DMS53 (cell line): ENCODE results near the gene AJAP1.

Experiments used
- DNase-seq: peaks from one replicate; lab custom pipeline; 2025; lab: John Stamatoyannopoulos, UW

Gene AJAP1

GRCh38 chr1:4771721-4772120 lies 117.3 kb downstream of the AJAP1 start:
- DNase-seq = no peak

- no peak for DNase-seq
These were observed 118.0 kb downstream of the AJAP1 start for GRCh38 chr1:4772294-4773010.

DNA sequence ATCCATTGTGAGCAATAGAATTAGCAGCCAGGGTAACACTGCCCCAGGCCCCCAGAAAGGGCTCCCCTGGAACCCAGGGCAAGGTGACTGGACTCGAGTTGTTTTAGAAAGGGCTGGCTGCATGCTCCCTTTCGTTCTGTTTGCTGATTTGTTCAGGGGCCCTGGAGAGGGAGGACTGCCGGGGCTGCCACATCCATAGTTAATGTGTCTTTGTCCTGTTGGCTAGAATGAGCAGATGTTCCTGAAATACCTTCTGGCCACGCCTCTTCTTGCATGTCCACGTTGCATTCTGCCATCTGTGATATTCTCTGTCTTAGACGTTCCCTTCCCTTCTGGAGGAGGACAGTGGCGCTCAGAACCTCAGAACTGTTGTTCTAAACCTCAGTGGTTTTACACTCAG lies 118.8 kb downstream of the AJAP1 start:
- no peak for DNase-seq

GRCh38 chr1:4775506-4775905 lies 121.1 kb downstream of the AJAP1 start:
- DNase-seq = no peak

DNA sequence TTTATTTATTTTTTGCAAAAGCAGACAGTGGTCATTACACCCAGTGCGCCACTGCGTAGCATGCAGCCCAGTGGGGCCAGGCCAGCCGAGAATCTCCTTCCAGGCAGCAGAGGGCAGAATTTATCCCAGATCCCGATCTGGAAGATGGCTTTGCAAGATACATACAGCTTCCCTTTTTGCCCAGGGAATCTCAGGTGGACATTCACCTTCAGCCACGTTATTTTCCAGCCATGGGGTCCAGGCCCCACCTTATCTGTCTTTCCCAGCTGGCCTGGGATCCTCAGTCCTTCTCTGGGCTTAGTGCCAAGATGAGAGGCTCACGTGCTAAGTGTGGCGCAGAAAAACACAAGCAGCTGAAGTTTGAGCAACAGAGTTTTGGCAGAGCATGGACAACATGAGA lies 123.6 kb downstream of the AJAP1 start:
- peak; percentile 6 for DNase-seq

- DNase-seq = no peak
These were observed 127.2 kb downstream of the AJAP1 start for GRCh38 chr1:4781646-4782045.

- no peak for DNase-seq
These were observed 130.4 kb downstream of the AJAP1 start for GRCh38 chr1:4784761-4785160.

- no peak for DNase-seq
These were observed 131.6 kb downstream of the AJAP1 start for GRCh38 chr1:4786055-4786454.

- DNase-seq = no peak
These were observed 133.1 kb downstream of the AJAP1 start for GRCh38 chr1:4787551-4787950.

- no peak for DNase-seq
These were observed 138.2 kb downstream of the AJAP1 start for GRCh38 chr1:4792565-4792964.

DNA sequence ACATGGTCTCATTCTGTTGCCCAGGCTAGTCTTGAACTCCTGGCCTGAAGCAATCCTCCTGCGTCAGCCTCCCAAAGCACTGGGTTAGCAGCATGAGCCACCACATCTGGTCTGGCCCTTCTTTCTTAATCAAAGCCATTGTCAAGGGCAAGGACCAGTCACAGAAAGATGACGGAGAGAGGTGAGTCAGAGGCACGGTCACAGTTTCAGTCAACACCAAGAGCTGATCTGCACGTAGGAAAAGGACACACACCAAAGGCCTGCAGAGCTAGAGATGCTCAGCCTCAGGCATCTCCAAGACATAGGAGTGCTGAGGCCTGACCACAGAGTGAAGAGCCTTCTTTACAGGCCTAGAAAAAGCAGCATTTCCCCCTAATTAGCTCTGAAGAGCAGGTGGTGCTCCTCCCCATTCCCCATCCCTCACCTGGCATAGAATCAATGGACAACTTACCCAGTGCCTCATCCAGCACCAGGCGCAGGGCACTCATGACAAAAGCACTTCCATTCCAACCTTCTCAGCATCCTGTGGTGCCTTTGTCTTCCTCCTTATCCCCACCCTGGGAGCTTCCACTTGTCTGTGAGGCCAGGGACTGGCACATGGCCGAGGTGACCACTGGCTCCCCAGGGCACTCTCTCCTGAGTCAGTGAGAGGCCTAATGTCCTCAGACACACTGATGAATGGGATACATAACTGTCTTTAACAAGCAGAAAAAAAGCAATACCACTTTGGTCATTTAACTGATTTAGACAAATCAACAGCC lies 139.8 kb downstream of the AJAP1 start:
- no peak for DNase-seq

DNA sequence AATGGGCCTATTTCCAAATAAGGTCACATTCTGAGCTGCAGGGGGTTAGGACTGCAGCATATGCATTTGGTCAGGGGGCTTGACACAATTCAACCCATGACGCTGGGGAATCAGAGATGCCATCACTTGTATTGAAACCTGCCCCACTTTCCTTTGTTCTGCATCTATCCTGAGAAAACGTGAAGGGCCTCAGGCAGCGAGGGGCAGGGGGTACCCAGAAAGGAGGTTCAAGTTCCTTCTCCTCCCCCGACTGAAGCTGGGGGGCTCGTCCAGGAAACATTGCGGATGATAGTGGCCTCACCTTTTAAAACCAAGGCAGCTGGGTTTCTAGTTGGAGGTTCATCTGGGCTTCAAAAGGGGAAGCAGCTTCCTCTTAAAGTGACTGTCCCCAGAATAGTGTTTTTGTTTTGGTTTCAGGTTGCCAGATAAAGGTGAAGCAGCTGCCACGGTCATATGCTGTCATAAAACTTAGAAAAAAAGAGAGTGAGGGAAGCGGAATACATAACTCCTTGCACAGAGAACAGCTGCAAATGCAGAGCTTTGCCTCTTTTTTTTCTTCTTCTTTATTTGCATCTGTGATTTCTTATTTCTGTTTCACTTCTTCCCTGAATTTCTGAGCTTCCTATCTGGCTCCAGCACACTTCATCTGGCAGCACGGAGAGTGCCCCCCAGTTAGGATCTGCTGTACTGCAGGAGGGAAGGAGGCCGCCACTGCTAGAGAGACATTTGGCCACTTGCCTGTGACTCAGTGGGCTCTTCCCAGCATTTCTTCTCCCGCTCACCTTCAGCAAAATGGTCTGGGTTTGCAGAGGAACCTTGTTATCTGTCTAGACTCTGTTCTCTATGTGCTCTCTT lies 142.0 kb downstream of the AJAP1 start:
- no peak for DNase-seq

- DNase-seq = no peak
These were observed 142.6 kb downstream of the AJAP1 start for GRCh38 chr1:4797016-4797410.

DNA sequence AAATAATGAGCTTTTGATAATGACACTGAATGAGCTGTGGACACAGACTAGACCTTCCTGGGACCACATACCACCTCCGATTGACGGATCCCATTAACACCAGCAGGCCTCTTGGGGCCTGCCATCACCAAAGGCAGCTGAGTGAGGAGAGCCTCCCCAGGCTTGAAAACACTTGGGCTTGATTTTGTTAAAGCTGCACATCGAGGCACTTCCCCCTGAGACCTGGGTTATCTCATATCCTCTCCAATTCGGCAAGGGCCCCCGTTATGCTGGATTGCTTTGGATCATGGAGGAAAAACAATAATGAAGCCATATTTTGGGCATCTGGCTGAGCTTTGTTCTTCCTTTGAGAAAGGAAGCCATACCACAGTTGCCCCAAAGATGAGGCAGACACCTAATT lies 143.0 kb downstream of the AJAP1 start:
- DNase-seq = no peak

- no peak for DNase-seq
These were observed 146.9 kb downstream of the AJAP1 start for GRCh38 chr1:4801192-4801924.

DNA sequence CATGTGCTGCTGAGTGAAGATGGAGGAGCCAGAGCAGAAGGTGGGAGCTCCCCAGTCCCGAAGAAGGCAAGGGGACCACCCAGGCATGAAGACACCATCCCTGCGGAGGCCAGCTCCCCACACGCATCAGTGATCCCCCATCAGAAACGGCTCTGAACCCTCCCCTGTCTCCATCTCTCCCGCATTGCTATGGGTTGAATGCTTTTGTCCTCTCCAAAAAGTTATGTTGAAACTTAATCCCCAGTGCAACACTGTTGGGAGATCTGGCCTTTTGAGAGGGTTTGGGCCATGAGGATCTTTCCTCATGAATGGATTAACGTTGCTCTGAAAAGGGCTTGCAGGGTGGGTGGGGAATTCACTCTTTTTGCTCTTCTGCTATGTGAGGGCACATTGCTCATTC lies 147.6 kb downstream of the AJAP1 start:
- no peak for DNase-seq

- no peak for DNase-seq
These were observed 148.9 kb downstream of the AJAP1 start for GRCh38 chr1:4803335-4803734.

DNA sequence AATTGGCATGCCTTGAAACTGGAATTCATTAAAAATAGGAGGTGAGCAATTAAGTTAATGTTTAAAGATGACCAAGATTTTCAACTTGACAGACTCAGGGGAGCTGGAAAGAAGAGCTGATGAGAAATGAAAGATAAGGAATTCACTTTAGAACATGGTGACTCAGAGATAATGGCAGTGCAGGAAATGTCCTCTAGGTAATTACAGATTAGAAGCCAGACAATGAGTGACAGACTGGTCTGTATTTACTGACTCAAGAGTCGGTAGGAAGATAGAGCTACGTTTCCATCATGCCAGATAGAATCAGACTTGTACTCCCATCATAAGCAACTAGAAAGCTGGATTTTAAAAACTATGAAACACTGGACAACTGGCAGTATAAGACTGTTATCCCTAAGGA lies 151.6 kb downstream of the AJAP1 start:
- no peak for DNase-seq

DNA sequence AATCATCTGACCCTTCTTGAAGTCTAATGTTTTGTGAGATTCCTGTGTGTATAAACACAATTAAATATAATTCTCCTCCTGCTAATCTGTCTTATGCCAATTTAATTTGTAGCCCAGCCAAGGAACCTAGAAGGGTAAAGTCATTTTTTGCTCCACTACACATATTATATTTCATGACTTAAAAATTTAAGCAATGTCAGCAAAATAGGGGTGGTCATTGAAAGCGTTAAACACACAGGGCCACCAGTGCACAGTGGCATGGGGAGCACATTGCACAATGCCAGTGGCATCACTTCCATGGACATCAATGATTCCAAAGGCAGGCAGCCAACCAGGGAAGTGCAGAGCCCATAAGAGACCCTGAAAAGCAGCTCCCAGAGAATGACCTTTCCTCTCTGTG lies 166.1 kb downstream of the AJAP1 start:
- DNase-seq = no peak

GRCh38 chr1:4825800-4826450 lies 171.5 kb downstream of the AJAP1 start:
- DNase-seq = peak; percentile 36

GRCh38 chr1:4830707-4831106 lies 176.3 kb downstream of the AJAP1 start:
- no peak for DNase-seq

GRCh38 chr1:4836574-4836973 lies 182.2 kb downstream of the AJAP1 start:
- no peak for DNase-seq
